ENCODE results near the gene RNPEP.
A peak's percentile ranks its signal among the peaks of the same experiment; 100 is the strongest.
"Not testable (repeated sequence)": the region's sequence is repeated elsewhere in the genome, so short reads cannot be mapped to it uniquely, and the experiment has no call there.

RNPEP gene

GRCh38 chr1:201962382-201962781, 20.1 kb upstream of the RNPEP start:
- not testable (repeated sequence) for DNase-seq (ENCODE audit: low spot score)

- no peak for DNase-seq (ENCODE audit: low spot score)
Measured at GRCh38 chr1:201964261-201964660, 18.2 kb upstream of the RNPEP start.

GRCh38 chr1:201966171-201966570, 16.3 kb upstream of the RNPEP start:
- DNase-seq (ENCODE audit: low spot score) = no peak

- DNase-seq (ENCODE audit: low spot score) = no peak
Measured at GRCh38 chr1:201968202-201968925, 14.1 kb upstream of the RNPEP start.

GRCh38 chr1:201970334-201971159, 11.9 kb upstream of the RNPEP start:
- no peak for DNase-seq (ENCODE audit: low spot score)

- peak; percentile 94 for DNase-seq (ENCODE audit: low spot score)
Measured at GRCh38 chr1:201982082-201982622, 296 bp upstream of the RNPEP start.

GRCh38 chr1:201983380-201983805, 945 bp downstream of the RNPEP start:
- no peak for DNase-seq (ENCODE audit: low spot score)

GRCh38 chr1:201984446-201984845, 2.0 kb downstream of the RNPEP start:
- DNase-seq (ENCODE audit: low spot score) = no peak

GRCh38 chr1:201985355-201985754, 2.9 kb downstream of the RNPEP start:
- DNase-seq (ENCODE audit: low spot score) = no peak

- no peak for DNase-seq (ENCODE audit: low spot score)
Measured at GRCh38 chr1:201988601-201989000, 6.2 kb downstream of the RNPEP start.

GRCh38 chr1:201989354-201990128, 7.1 kb downstream of the RNPEP start:
- no peak for DNase-seq (ENCODE audit: low spot score)

- no peak for DNase-seq (ENCODE audit: low spot score)
Measured at GRCh38 chr1:201990427-201990826, 8.0 kb downstream of the RNPEP start.

- DNase-seq (ENCODE audit: low spot score) = peak; percentile 59
Measured at GRCh38 chr1:201999625-202000238, 17.3 kb downstream of the RNPEP start.

- no peak for DNase-seq (ENCODE audit: low spot score)
Measured at GRCh38 chr1:202002507-202002906, 20.1 kb downstream of the RNPEP start.

- no peak for DNase-seq (ENCODE audit: low spot score)
Measured at GRCh38 chr1:202004711-202005110, 22.3 kb downstream of the RNPEP start.

- DNase-seq (ENCODE audit: low spot score) = peak; percentile 47
Measured at GRCh38 chr1:202005958-202006357, 23.5 kb downstream of the RNPEP start.

- no peak for DNase-seq (ENCODE audit: low spot score)
Measured at GRCh38 chr1:202007304-202007703, 24.9 kb downstream of the RNPEP start.

GRCh38 chr1:202007805-202008489, 25.5 kb downstream of the RNPEP start:
- no peak for DNase-seq (ENCODE audit: low spot score)

GRCh38 chr1:202009326-202010179, 27.1 kb downstream of the RNPEP start:
- DNase-seq (ENCODE audit: low spot score) = peak; percentile 81
